GM06990 (cell line): Measurements from ENCODE around the gene RNF208.

Experiments
- DNase-seq: peaks from one replicate; pipeline ENCODE4 v3.0.0-alpha.2; 2011; ENCODE audit not compliant: insufficient read length; ENCODE audit errors: extremely low read depth
- H3K27me3 ChIP-seq: replicated peaks from 2 replicates; pipeline ENCODE4 v1.6.0; 2011; ENCODE audit warnings: low read length; ENCODE audit not compliant: control insufficient read depth, insufficient read depth
- H3K36me3 ChIP-seq: 2 replicates; pipeline ENCODE4 v1.5.1; 2011; ENCODE audit warnings: low read length; ENCODE audit not compliant: control insufficient read depth, insufficient read depth
- H3K4me3 ChIP-seq: replicated peaks from 2 replicates; pipeline ENCODE4 v1.5.1; 2011; ENCODE audit warnings: low read depth, mild to moderate bottlenecking, control low read depth, low read length
- CTCF ChIP-seq: IDR thresholded peaks from 2 replicates; pipeline ENCODE4 v1.5.1; 2011; ENCODE audit warnings: low read length, control low read depth, mild to moderate bottlenecking, inconsistent platforms; ENCODE audit not compliant: insufficient read depth, poor library complexity, severe bottlenecking

Gene RNF208

GRCh38 chr9:137226338-137227053 lies 4.5 kb upstream of the RNF208 start:
- no peaks in the 10 kb centered on the region for H3K36me3 ChIP-seq
- no peak overlapping the region for H3K4me3 ChIP-seq
- no peak for TF ChIP-seq CTCF
- H3K27me3 ChIP-seq: no peaks in the 10 kb centered on the region; the same call in 1 of the 2 replicates
- DNase-seq: no peak

- no peak for DNase-seq
- Histone ChIP-seq H3K27me3 (no peaks in the 10 kb centered on the region; the same call in 1 of the 2 replicates), H3K4me3 (no peak overlapping the region), H3K36me3 (no peaks in the 10 kb centered on the region)
- TF ChIP-seq CTCF: no peak
These were observed 3.8 kb upstream of the RNF208 start for GRCh38 chr9:137225699-137226331.

- Histone ChIP-seq H3K27me3 (no peaks in the 10 kb centered on the region; the same call in 1 of the 2 replicates), H3K36me3 (no peaks in the 10 kb centered on the region), H3K4me3 (peak within 1 kb of the TSS; percentile 84)
- no peak for DNase-seq
- TF ChIP-seq CTCF: no peak
These were observed 3.0 kb upstream of the RNF208 start, which contains the start of gene CYSRT1 for GRCh38 chr9:137224830-137225694. TSS of gene CYSRT1 (plus strand) at chr9:137225174. CDS start at chr9:137225622, 448 bp downstream.

GRCh38 chr9:137223078-137223970 lies 1.3 kb upstream of the RNF208 start:
- Histone ChIP-seq H3K36me3 (no peaks in the 10 kb centered on the region; the same call in 1 of the 2 replicates), H3K4me3 (peak overlapping the region; percentile 84), H3K27me3 (no peaks in the 10 kb centered on the region)
- no peak for TF ChIP-seq CTCF
- DNase-seq: peak; percentile 96

GRCh38 chr9:137221506-137222111 lies 431 bp downstream of the RNF208 start:
- peaks cover 2% of the 10 kb centered on the region; the same call in 1 of the 2 replicates for H3K36me3 ChIP-seq
- DNase-seq: no peak
- H3K4me3 ChIP-seq: peak overlapping the region; percentile 55
- H3K27me3 ChIP-seq: no peaks in the 10 kb centered on the region
- no peak for TF ChIP-seq CTCF
